GM10266 (cell line): ENCODE results near the gene TRNT1.

Experiments used
- DNase-seq: peaks from one replicate; pipeline ENCODE4 v3.0.0; 2012; ENCODE audit errors: extremely low spot score
- TF ChIP-seq, protein P1 (sequence below): IDR thresholded peaks from 2 replicates; pipeline ENCODE4 v1.5.1; 2012; ENCODE audit warnings: mild to moderate bottlenecking, low read depth; ENCODE audit not compliant: control insufficient read depth, insufficient read depth; ENCODE audit errors: missing control alignments

TRNT1 gene

DNA sequence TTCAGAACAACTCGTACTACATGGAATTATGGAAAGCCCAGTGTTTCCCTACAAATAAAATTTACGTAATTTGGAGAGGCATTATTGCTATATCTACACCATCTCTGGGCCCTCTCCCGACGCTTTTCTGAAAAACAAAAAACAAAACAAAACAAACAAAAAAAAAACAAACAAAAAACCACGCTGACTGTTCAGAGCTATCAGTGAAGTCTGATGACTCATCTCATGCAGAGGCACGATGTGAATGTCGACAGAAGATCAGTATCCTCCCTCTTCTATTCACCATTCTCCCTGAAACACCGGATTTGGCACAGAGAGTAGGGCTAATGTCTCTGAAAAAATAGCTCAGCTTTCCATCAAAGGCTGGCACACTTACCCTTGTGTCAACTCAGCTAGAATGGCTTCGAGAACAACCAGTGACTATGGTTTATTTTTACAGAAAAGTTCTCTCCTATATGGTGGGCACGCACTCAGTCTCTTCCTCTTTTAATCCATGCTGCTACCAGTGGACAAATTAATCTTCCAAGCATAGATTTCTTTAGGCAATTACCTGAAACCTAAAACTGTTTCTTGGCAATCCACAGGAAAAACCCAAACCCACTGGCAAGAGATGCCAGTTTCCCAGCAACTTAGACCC lies 51.2 kb downstream of the TRNT1 start:
- DNase-seq, result no peak
- TF ChIP-seq, protein P1, sequence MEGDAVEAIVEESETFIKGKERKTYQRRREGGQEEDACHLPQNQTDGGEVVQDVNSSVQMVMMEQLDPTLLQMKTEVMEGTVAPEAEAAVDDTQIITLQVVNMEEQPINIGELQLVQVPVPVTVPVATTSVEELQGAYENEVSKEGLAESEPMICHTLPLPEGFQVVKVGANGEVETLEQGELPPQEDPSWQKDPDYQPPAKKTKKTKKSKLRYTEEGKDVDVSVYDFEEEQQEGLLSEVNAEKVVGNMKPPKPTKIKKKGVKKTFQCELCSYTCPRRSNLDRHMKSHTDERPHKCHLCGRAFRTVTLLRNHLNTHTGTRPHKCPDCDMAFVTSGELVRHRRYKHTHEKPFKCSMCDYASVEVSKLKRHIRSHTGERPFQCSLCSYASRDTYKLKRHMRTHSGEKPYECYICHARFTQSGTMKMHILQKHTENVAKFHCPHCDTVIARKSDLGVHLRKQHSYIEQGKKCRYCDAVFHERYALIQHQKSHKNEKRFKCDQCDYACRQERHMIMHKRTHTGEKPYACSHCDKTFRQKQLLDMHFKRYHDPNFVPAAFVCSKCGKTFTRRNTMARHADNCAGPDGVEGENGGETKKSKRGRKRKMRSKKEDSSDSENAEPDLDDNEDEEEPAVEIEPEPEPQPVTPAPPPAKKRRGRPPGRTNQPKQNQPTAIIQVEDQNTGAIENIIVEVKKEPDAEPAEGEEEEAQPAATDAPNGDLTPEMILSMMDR, result no peak

GRCh38 chr3:3178498-3179328 lies 52.0 kb downstream of the TRNT1 start:
- TF ChIP-seq, protein P1, result no peak
- DNase-seq, result no peak

DNA sequence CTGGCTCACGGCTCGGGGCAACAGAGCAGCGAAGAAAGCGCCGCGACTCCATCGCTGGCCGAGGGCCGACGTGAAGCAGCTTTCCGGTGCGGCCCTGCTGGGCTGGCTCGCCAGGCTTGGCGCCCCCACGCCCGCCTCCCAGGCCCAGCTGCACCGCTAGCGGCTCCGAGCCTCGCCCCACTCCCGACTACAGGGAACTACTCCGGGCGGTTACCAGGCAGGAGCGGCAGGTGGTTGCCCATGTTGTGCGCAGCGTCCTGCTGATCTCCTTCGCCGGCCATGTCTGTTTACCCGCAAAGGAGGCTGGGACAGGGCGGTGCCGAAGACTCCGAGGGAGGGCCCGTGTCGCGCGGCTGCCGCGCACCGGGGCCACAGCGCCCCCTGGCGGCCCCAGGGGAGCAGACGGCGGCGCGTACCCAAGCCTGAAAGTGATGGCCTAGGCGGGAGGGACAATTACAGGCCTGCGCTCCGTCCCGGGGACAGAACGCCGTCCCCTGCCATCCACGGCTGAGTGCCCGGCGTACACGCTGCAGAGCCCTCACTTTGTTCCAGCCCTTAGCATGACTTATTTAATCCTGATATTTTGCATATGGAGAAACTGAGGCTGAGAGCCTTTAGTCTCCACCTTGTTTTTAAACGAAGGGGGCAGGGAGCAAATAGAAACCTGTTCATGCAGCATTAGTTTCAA lies 52.8 kb downstream of the TRNT1 start, which contains the start of gene CRBN:
CRBN (minus strand) TSS at position 285 of the 688 bp plus-strand sequence; CDS start at position 281, 4 bp downstream.
- TF ChIP-seq, protein P1, result peak; percentile 99
- DNase-seq, result peak; percentile 94

- TF ChIP-seq, protein P1, result no peak
- DNase-seq, result no peak
Observed at GRCh38 chr3:3180456-3180855, 53.7 kb downstream of the TRNT1 start.

- TF ChIP-seq, protein P1, result no peak
- no peak for DNase-seq
Observed at GRCh38 chr3:3184876-3185275, 58.1 kb downstream of the TRNT1 start.

- TF ChIP-seq, protein P1, result no peak
- no peak for DNase-seq
Observed at GRCh38 chr3:3189102-3189727, 62.5 kb downstream of the TRNT1 start.
